HG02938 (cell line): ENCODE results near the gene UBASH3B.
"Not testable (repeated sequence)": the region's sequence is repeated elsewhere in the genome, so short reads cannot be mapped to it uniquely, and the experiment has no call there.

Experiments
- ATAC-seq: cut with Tn5 transposase; IDR thresholded peaks from one replicate; pipeline ENCODE4 v1.9.1; 2021; ENCODE audit warnings: mild to moderate bottlenecking, moderate library complexity; ENCODE audit not compliant: unreplicated experiment

The UBASH3B gene

GRCh38 chr11:122655527-122656072 lies at the start of gene UBASH3B:
UBASH3B (plus strand) TSS chr11:122655722; CDS start chr11:122656050, 328 bp downstream.
- ATAC-seq, result peak; percentile 80

- ATAC-seq, result not testable (repeated sequence)
These were observed 48.4 kb upstream of the UBASH3B start for GRCh38 chr11:122607162-122607561.

- ATAC-seq, result no peak
These were observed 43.2 kb upstream of the UBASH3B start for GRCh38 chr11:122612123-122612824.

GRCh38 chr11:122616718-122617117 lies 38.8 kb upstream of the UBASH3B start:
- no peak for ATAC-seq

- no peak for ATAC-seq
These were observed 38.2 kb upstream of the UBASH3B start for GRCh38 chr11:122617297-122617696.

GRCh38 chr11:122617926-122618325 lies 37.6 kb upstream of the UBASH3B start:
- ATAC-seq, result no peak

GRCh38 chr11:122618927-122619326 lies 36.6 kb upstream of the UBASH3B start:
- no peak for ATAC-seq

- no peak for ATAC-seq
These were observed 35.8 kb upstream of the UBASH3B start for GRCh38 chr11:122619757-122620156.

- ATAC-seq, result not testable (repeated sequence)
These were observed 30.0 kb upstream of the UBASH3B start for GRCh38 chr11:122625501-122625900.

GRCh38 chr11:122625976-122626665 lies 29.4 kb upstream of the UBASH3B start:
- ATAC-seq, result no peak

- no peak for ATAC-seq
These were observed 27.8 kb upstream of the UBASH3B start for GRCh38 chr11:122627745-122628144.

- peak; percentile 58 for ATAC-seq
These were observed 26.5 kb upstream of the UBASH3B start for GRCh38 chr11:122628810-122629555.

GRCh38 chr11:122632181-122632824 lies 23.2 kb upstream of the UBASH3B start:
- ATAC-seq, result no peak

GRCh38 chr11:122633219-122633829 lies 22.2 kb upstream of the UBASH3B start:
- ATAC-seq, result no peak

GRCh38 chr11:122634501-122634900 lies 21.0 kb upstream of the UBASH3B start:
- ATAC-seq, result no peak

- ATAC-seq, result no peak
These were observed 18.0 kb upstream of the UBASH3B start for GRCh38 chr11:122637541-122637940.

GRCh38 chr11:122642472-122642922 lies 13.0 kb upstream of the UBASH3B start:
- no peak for ATAC-seq

- no peak for ATAC-seq
These were observed 12.6 kb upstream of the UBASH3B start for GRCh38 chr11:122642971-122643370.

- no peak for ATAC-seq
These were observed 9.7 kb upstream of the UBASH3B start for GRCh38 chr11:122645847-122646246.
